Parathyroid adenoma (tissue), 2 donors: Measurements from ENCODE around the gene CTR9.

Experiments used
- H2AFZ ChIP-seq: fragments of 300-600 bp; sonication (generic); one replicate; pipeline ENCODE4 v1.7.0; 2017; ENCODE audit warnings: antibody characterized with exemption, mild to moderate bottlenecking
- H3K27ac ChIP-seq: fragments of 300-600 bp; sonication (generic); one replicate; pipeline ENCODE4 v1.7.0; 2017
- H3K27me3 ChIP-seq: fragments of 300-600 bp; sonication (generic); one replicate; pipeline ENCODE4 v1.7.0; 2017; ENCODE audit warnings: low read length; ENCODE audit not compliant: control insufficient read depth, insufficient read depth
- H3K36me3 ChIP-seq: fragments of 300-600 bp; sonication (generic); one replicate; pipeline ENCODE4 v1.7.0; 2017; ENCODE audit warnings: low read length; ENCODE audit not compliant: control insufficient read depth, insufficient read depth
- H3K4me1 ChIP-seq: fragments of 300-600 bp; sonication (generic); one replicate; pipeline ENCODE4 v1.7.0; 2017; ENCODE audit warnings: control low read depth
- H3K4me2 ChIP-seq: fragments of 300-600 bp; sonication (generic); one replicate; pipeline ENCODE4 v1.7.0; 2017; ENCODE audit warnings: low read length
- H3K4me3 ChIP-seq: fragments of 300-600 bp; sonication (generic); one replicate; pipeline ENCODE4 v1.7.0; 2017; ENCODE audit warnings: low read depth, low read length
- H3K79me2 ChIP-seq: fragments of 300-600 bp; sonication (generic); one replicate; pipeline ENCODE4 v1.7.0; 2017; ENCODE audit warnings: control low read depth
- H3K9ac ChIP-seq: fragments of 300-600 bp; sonication (generic); one replicate; pipeline ENCODE4 v1.7.0; 2017; ENCODE audit warnings: mild to moderate bottlenecking
- H3K9me3 ChIP-seq: fragments of 300-600 bp; sonication (generic); one replicate; pipeline ENCODE4 v1.7.0; 2017; ENCODE audit warnings: low read length; ENCODE audit not compliant: control insufficient read depth
- TF ChIP-seq, protein P1 (sequence below): fragments of 300-600 bp; sonication (generic); IDR thresholded peaks from one replicate; pipeline ENCODE4 v1.7.0; 2017; ENCODE audit warnings: antibody characterized with exemption, mild to moderate bottlenecking
- donor health status: primary hyperparathyroidism.

The CTR9 gene

GRCh38 chr11:10722307-10722706, 28.7 kb upstream of the CTR9 start:
- H2AFZ ChIP-seq, result no peak overlapping the region
- no peaks in the 10 kb centered on the region for H3K36me3 ChIP-seq
- H3K79me2 ChIP-seq, result no peaks in the 10 kb centered on the region
- no peaks in the 10 kb centered on the region for H3K9me3 ChIP-seq
- TF ChIP-seq, protein P1, sequence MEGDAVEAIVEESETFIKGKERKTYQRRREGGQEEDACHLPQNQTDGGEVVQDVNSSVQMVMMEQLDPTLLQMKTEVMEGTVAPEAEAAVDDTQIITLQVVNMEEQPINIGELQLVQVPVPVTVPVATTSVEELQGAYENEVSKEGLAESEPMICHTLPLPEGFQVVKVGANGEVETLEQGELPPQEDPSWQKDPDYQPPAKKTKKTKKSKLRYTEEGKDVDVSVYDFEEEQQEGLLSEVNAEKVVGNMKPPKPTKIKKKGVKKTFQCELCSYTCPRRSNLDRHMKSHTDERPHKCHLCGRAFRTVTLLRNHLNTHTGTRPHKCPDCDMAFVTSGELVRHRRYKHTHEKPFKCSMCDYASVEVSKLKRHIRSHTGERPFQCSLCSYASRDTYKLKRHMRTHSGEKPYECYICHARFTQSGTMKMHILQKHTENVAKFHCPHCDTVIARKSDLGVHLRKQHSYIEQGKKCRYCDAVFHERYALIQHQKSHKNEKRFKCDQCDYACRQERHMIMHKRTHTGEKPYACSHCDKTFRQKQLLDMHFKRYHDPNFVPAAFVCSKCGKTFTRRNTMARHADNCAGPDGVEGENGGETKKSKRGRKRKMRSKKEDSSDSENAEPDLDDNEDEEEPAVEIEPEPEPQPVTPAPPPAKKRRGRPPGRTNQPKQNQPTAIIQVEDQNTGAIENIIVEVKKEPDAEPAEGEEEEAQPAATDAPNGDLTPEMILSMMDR, result no peak
- no peaks in the 10 kb centered on the region for H3K4me1 ChIP-seq
- no peaks in the 10 kb centered on the region for H3K27me3 ChIP-seq
- no peak overlapping the region for H3K9ac ChIP-seq
- no peak overlapping the region for H3K4me3 ChIP-seq
- H3K27ac ChIP-seq, result no peak overlapping the region
- H3K4me2 ChIP-seq, result no peak overlapping the region

DNA sequence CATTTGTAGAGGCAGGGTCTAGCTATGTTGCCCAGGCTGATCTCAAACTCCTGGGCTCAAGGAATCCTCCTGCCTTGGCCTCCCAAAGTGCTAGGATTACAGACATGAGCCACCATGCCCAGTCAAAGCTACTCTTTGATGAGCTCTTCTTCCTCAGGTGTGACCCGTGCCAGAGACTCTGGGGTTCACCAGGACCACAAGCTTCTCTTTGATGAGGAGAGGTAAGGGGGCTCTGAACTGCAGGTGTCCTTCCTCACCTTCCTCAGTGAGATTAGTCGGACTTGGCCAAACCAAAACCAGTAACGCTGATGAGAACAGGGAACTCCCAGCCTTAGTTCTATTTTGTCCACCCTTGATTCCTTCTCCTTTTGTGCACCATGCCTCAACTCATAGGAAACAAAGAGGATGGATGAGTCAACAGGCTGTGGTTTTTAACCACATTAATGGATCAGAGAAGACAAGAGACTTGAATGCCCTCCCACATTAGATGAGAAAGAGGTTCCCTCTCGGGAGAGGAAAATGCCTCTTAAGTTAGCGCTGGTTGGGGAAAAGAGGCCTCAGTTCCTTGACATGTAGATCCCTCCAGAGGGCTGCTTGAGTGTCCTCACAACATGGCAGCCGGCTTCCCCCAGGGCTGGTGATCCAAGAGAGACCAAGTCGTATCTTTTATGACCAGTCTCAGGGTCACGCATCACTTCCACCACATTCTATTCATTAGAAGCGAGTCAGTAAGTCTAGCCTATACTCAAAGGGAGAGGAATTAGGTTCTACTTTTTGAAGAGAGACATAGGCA, 25.7 kb upstream of the CTR9 start:
- Histone ChIP-seq H3K36me3 (no peaks in the 10 kb centered on the region), H3K27me3 (no peaks in the 10 kb centered on the region), H3K9me3 (no peaks in the 10 kb centered on the region), H3K4me3 (no peak overlapping the region), H3K4me1 (no peaks in the 10 kb centered on the region), H2AFZ (no peak overlapping the region), H3K9ac (no peak overlapping the region), H3K4me2 (no peak overlapping the region), H3K27ac (no peak overlapping the region), H3K79me2 (no peaks in the 10 kb centered on the region)
- TF ChIP-seq, protein P1, result no peak

- TF ChIP-seq, protein P1, result no peak
- no peak overlapping the region for H3K9ac ChIP-seq
- no peak overlapping the region for H3K27ac ChIP-seq
- no peaks in the 10 kb centered on the region for H3K9me3 ChIP-seq
- H3K4me2 ChIP-seq, result no peak overlapping the region
- H2AFZ ChIP-seq, result no peak overlapping the region
- H3K79me2 ChIP-seq, result no peaks in the 10 kb centered on the region
- H3K4me3 ChIP-seq, result no peak overlapping the region
- H3K27me3 ChIP-seq, result no peaks in the 10 kb centered on the region
- H3K36me3 ChIP-seq, result no peaks in the 10 kb centered on the region
- no peaks in the 10 kb centered on the region for H3K4me1 ChIP-seq
Observed at GRCh38 chr11:10725907-10726253, 25.2 kb upstream of the CTR9 start.

GRCh38 chr11:10727146-10727851, 23.7 kb upstream of the CTR9 start:
- Histone ChIP-seq H3K36me3 (no peaks in the 10 kb centered on the region), H3K9ac (no peak overlapping the region), H2AFZ (peak overlapping the region; percentile 3), H3K4me1 (no peaks in the 10 kb centered on the region), H3K27ac (no peak overlapping the region), H3K9me3 (no peaks in the 10 kb centered on the region), H3K27me3 (no peaks in the 10 kb centered on the region), H3K4me2 (no peak overlapping the region), H3K79me2 (no peaks in the 10 kb centered on the region), H3K4me3 (no peak overlapping the region)
- TF ChIP-seq, protein P1, result no peak
